Tibial nerve (tissue), 4 donors: ENCODE measurements around the gene CLEC16A.

ENCODE experiments used
- EP300 ChIP-seq, 2 donors: sonication (generic); formaldehyde crosslinking; IDR thresholded peaks; one replicate each; pipeline ENCODE4 v1.6.1; 2017; ENCODE audit warnings: antibody characterized with exemption in 2 of 2, mild to moderate bottlenecking in 1 of 2
- TF ChIP-seq, protein P1 (sequence below), 5 experiments: fragments of 200-600 bp in 3 of 5; fragments of 450-650 bp in 2 of 5; sonication (generic) in 3 of 5; IDR thresholded peaks; one replicate each; pipeline ENCODE4 v1.5.1; 2016 to 2019; ENCODE audit warnings: antibody characterized with exemption in 5 of 5, mild to moderate bottlenecking in 3 of 5, moderate library complexity in 2 of 5

DNA sequence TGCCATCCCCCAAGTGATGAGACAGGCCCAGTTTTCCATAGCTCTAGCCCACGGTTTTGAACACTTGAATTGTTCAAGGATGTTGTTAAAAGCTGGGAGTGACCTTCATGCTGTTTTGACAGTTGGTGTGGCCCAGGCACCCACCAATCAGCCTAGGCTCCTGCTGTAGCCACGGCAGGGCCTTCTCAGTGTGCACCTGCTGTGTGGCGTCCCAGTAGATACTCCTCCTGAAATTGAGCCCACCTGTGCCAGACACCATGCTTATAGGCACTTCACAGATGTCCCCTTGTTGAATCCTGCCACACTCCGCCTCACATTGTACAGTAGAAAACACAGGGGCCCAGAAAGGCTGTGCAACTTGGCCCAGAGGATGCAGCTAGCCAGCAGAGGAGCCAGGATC, 225.3 kb downstream of the CLEC16A start:
- TF ChIP-seq, protein P1, sequence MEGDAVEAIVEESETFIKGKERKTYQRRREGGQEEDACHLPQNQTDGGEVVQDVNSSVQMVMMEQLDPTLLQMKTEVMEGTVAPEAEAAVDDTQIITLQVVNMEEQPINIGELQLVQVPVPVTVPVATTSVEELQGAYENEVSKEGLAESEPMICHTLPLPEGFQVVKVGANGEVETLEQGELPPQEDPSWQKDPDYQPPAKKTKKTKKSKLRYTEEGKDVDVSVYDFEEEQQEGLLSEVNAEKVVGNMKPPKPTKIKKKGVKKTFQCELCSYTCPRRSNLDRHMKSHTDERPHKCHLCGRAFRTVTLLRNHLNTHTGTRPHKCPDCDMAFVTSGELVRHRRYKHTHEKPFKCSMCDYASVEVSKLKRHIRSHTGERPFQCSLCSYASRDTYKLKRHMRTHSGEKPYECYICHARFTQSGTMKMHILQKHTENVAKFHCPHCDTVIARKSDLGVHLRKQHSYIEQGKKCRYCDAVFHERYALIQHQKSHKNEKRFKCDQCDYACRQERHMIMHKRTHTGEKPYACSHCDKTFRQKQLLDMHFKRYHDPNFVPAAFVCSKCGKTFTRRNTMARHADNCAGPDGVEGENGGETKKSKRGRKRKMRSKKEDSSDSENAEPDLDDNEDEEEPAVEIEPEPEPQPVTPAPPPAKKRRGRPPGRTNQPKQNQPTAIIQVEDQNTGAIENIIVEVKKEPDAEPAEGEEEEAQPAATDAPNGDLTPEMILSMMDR (IDR thresholded peaks at IDR 0.05) = no peak
- no peak for TF ChIP-seq EP300 (IDR thresholded peaks at IDR 0.05)
